D721Med (cell line): ENCODE measurements around the gene RASGEF1B.

Source experiments
- DNase-seq: peaks from one replicate; pipeline ENCODE4 v3.0.0; 2011; ENCODE audit warnings: low spot score; ENCODE audit not compliant: insufficient read length
- FAIRE-seq: peaks from 2 replicates; lab custom pipeline; 2011; peaks lifted over from hg19 to GRCh38; lab: Jason Lieb, UNC
- TF ChIP-seq, protein P1 (sequence below): IDR thresholded peaks from 2 replicates; pipeline ENCODE4 v1.5.1; 2012; ENCODE audit warnings: mild to moderate bottlenecking, control low read depth; ENCODE audit not compliant: insufficient read depth; ENCODE audit errors: missing control alignments

Gene RASGEF1B

DNA sequence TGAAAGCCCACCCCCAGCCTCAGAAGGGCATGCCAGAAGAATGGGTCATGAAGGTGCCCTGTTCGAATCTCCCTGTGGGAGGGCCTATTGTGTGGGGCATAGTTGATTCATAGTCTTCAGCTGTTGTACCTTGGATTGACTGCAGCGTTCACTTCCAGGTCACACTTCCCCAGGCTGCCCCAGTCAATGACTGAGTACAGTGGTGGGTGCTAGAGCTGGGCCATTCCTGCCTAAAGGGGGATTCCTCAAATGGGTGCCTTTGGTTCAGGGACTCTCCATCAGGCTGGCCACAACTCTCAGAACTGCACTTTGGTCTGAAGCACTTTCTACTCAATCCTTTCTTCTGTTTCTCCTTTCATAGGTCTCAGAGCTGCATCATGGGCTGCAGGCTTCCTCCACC is 35.0 kb upstream of the RASGEF1B start:
- FAIRE-seq (no peak), DNase-seq (no peak)
- TF ChIP-seq, protein P1, sequence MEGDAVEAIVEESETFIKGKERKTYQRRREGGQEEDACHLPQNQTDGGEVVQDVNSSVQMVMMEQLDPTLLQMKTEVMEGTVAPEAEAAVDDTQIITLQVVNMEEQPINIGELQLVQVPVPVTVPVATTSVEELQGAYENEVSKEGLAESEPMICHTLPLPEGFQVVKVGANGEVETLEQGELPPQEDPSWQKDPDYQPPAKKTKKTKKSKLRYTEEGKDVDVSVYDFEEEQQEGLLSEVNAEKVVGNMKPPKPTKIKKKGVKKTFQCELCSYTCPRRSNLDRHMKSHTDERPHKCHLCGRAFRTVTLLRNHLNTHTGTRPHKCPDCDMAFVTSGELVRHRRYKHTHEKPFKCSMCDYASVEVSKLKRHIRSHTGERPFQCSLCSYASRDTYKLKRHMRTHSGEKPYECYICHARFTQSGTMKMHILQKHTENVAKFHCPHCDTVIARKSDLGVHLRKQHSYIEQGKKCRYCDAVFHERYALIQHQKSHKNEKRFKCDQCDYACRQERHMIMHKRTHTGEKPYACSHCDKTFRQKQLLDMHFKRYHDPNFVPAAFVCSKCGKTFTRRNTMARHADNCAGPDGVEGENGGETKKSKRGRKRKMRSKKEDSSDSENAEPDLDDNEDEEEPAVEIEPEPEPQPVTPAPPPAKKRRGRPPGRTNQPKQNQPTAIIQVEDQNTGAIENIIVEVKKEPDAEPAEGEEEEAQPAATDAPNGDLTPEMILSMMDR = no peak

DNA sequence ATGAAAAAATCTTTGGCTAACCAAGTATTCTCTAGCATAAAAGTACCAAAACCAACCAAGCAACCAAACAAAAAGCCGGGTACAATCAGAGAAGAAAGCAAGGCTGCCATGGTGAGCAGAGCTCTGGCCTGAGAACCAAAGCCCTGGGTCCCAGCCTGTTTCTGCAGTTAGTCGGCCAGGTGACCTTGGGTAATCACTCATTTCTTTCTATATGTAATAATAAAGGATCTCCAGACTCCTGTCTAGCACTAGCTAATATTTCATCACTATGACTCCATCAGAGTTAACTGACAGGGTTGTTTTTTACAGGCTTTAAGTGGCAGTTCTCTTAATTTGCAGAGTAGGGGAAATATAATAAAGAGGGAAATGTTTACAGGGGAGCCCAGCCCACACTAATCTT is 34.0 kb upstream of the RASGEF1B start:
- DNase-seq (no peak), FAIRE-seq (no peak)
- TF ChIP-seq, protein P1 = no peak

DNA sequence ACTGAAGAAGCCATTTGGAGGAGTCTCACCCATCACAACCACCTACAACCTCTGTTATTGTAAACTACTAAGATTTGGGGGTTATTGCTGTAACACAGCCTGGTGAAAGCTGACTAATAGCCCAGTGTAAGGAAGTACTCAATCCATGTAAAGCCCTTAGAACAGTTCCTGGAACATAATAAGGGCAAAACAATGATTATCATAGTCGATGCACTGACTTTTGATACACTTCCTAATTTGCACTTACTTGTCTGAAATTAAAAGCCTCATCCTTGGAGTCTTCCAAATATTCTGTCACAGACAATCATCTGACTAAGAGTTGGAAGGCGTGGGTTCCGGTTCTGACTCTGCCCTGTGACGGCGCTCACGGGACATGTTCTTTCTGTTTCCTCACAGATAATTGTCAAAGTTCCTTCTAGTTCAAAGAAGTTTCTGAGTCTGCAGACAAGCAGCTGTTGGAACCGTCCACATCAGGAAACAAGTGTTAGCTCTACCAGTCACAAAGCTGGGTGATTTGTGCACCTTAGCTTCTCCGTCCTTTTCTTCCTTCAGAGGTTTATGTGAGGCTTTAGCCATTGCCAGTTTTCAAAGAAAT is 33.4 kb upstream of the RASGEF1B start:
- TF ChIP-seq, protein P1 = no peak
- DNase-seq (no peak), FAIRE-seq (no peak)

DNA sequence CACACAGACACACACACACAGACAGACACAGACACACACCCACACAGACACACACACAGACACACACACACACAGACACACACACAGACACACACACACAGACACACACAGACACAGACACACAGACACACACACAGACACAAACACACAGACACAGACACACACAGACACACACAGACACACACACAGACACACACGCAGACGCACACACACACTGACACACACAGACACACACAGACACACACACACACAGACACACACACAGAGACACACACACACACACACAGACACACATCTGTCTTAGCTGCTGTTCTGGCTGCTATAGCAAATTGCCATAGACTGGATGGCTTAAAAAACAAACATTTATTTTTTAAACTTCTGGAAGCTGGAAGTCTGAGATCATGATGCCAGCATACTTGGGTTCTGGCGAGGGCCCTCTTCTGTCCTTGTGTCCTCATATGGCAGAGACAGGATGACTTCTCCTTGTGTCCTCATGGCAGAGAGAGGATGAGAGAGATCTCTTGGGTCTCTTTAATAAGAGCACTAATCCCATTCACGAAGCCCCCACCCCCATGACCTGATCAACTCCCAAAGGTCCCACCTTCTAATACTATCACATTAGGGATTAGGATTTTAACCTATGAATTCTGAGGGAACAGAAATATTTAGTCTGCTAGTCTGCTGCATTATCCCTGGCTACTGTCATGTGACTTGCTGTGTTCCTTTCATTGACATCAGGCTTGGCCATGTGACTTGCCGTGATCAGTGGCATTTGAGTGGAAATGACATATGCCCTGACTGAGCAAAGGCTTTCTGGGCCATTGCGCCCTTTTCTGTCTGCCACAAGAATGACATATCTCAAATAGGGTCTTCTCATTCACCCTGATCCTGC is 32.7 kb upstream of the RASGEF1B start:
- TF ChIP-seq, protein P1 = no peak
- FAIRE-seq = peak; percentile 67
- DNase-seq = no peak

DNA sequence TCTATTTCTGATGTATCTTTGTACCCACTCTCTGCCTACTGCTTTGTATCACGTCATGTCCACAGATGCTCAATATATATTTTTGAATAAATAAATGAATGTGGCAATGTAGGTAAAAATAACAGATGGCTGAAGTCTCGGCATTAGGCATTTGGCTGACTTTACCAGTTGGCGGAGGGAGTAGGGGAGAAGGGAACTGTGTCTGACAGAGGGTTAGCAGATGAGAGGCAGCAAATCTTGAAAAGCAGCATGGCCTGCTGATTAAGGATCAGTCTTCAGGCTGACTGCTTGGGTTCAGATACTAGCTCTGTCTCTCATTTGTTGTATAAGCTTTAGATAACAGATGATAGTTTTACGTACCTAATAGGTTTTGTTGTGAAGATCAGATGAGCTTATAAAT is 31.9 kb upstream of the RASGEF1B start:
- FAIRE-seq (peak; percentile 93), DNase-seq (no peak)
- TF ChIP-seq, protein P1 = no peak

DNA sequence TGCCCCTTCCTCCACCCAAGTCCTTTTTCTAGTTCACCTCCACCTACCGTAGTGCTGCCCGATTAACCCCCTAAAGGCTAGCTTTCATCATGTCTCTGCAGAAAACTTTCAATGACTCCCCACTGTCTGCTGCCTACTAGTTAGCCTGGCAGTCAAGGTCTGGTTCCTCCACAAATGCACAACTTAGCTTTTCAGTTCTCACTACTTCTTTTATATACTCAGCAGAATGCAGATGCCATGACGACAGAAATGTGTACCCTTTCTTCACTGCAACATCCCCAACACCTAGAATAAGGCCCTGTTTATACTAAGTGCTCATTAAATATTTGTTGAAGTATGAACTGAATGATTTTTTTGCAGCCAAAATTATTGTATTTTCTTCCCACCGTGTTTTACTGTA is 30.9 kb upstream of the RASGEF1B start:
- DNase-seq (no peak), FAIRE-seq (no peak)
- TF ChIP-seq, protein P1 = no peak

DNA sequence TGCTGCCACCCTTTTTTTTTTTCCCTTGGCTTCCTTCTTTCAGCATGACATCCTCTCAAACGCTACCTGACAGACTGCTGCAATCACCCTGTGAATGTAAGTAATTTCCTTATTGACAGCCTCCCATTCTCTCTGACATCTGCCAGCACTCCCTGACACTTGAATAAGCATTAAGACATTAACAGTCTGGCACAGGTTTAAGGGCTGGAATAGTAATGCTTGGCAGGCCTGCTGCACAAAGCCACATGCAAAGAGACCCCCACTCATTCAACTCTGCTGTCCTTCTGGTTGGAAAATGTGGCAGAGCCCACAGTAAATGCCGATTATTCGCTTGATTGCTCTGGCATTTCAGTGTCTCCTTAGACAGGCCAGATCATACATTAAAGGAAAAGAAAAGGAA is 28.1 kb upstream of the RASGEF1B start:
- TF ChIP-seq, protein P1 = no peak
- DNase-seq (no peak), FAIRE-seq (peak; percentile 6)
